Tibial artery (tissue), 4 donors: ENCODE data around the gene KCNMA1.

Experiments
- DNase-seq, 2 donors: peaks; one replicate each; pipeline ENCODE4 v3.0.0-alpha.2; 2019
- H3K27ac ChIP-seq, 2 donors: fragments of 200-600 bp; sonication (generic) in 1 of 2; 1 replicate in 1 of 2; 2 replicates in 1 of 2; pipeline ENCODE4 v1.5.1; 2018 to 2019; ENCODE audit warnings: mild to moderate bottlenecking in 1 of 2
- H3K27me3 ChIP-seq, 2 donors: fragments of 200-600 bp; sonication (generic) in 1 of 2; one replicate each; pipeline versions ENCODE4 v1.5.1 to v1.6.0; 2016 to 2019
- H3K36me3 ChIP-seq, 3 donors: fragments of 200-600 bp; sonication (generic) in 2 of 3; one replicate each; pipeline ENCODE4 v1.5.1; 2016 to 2019; ENCODE audit warnings: mild to moderate bottlenecking in 2 of 3
- H3K4me1 ChIP-seq, 4 donors: fragments of 200-600 bp; sonication (generic) in 2 of 4; 1 replicate in 3 of 4; 2 replicates in 1 of 4; pipeline ENCODE4 v1.5.1; 2016 to 2019
- H3K4me3 ChIP-seq, 2 donors: fragments of 200-600 bp; sonication (generic) in 1 of 2; 1 replicate in 1 of 2; 2 replicates in 1 of 2; pipeline ENCODE4 v1.5.1; 2018 to 2019; ENCODE audit warnings: mild to moderate bottlenecking in 2 of 2
- H3K9me3 ChIP-seq, 3 donors: fragments of 200-600 bp; sonication (generic) in 1 of 3; one replicate each; pipeline ENCODE4 v1.5.1; 2016 to 2019
- CTCF ChIP-seq, 2 experiments: fragments of 200-600 bp in 1 of 2; fragments of 450-650 bp in 1 of 2; IDR thresholded peaks; one replicate each; pipeline ENCODE4 v1.5.1; 2017 to 2019; ENCODE audit warnings: antibody characterized with exemption in 2 of 2, mild to moderate bottlenecking in 1 of 2, moderate library complexity in 1 of 2
- intact Hi-C: fragments of 100-400 bp; cut with DNase I; formaldehyde crosslinking; loops from one replicate; pipeline ENCODE4 v1.15.0; 2023; ENCODE audit warnings: low total_unique reads

The KCNMA1 gene

GRCh38 chr10:77036276-77036675 lies 601.3 kb downstream of the KCNMA1 start:
- no peak overlapping the region for H3K4me3 ChIP-seq
- peaks cover 0 to 12% (median 6%) of the 10 kb centered on the region in 4 donors for H3K4me1 ChIP-seq
- no peaks in the 10 kb centered on the region for H3K9me3 ChIP-seq
- no peak overlapping the region for H3K27ac ChIP-seq
- H3K36me3 ChIP-seq, result peaks cover 8 to 16% (median 10%) of the 10 kb centered on the region in 3 donors
- no peak for DNase-seq
- H3K27me3 ChIP-seq, result no peaks in the 10 kb centered on the region
- no peak for TF ChIP-seq CTCF (IDR thresholded peaks at IDR 0.05)
- intact Hi-C loops, result no loop called here

- Histone ChIP-seq H3K27me3 (no peaks in the 10 kb centered on the region), H3K4me1 (peaks cover 0 to 24% (median 12%) of the 10 kb centered on the region in 4 donors), H3K36me3 (peaks cover 8 to 16% (median 10%) of the 10 kb centered on the region in 3 donors), H3K9me3 (no peaks in the 10 kb centered on the region), H3K4me3 (no peak overlapping the region), H3K27ac (no peak overlapping the region)
- no peak for TF ChIP-seq CTCF (IDR thresholded peaks at IDR 0.05)
- no peak for DNase-seq
- intact Hi-C loops, result no loop called here
These were observed 602.8 kb downstream of the KCNMA1 start for GRCh38 chr10:77034795-77035194.

- no peak for DNase-seq
- H3K36me3 ChIP-seq, result peaks cover 7 to 14% (median 10%) of the 10 kb centered on the region in 3 donors
- H3K4me3 ChIP-seq, result no peak overlapping the region
- H3K9me3 ChIP-seq, result no peaks in the 10 kb centered on the region
- no peaks in the 10 kb centered on the region for H3K27me3 ChIP-seq
- H3K4me1 ChIP-seq, result peaks cover 0 to 26% (median 13%) of the 10 kb centered on the region in 4 donors
- intact Hi-C loops, result no loop called here
- no peak overlapping the region for H3K27ac ChIP-seq
- TF ChIP-seq CTCF (IDR thresholded peaks at IDR 0.05), result no peak
These were observed 603.4 kb downstream of the KCNMA1 start for GRCh38 chr10:77034240-77034639.

- no peaks in the 10 kb centered on the region for H3K36me3 ChIP-seq
- H3K27me3 ChIP-seq, result no peaks in the 10 kb centered on the region
- no peak for TF ChIP-seq CTCF (IDR thresholded peaks at IDR 0.05)
- H3K4me3 ChIP-seq, result no peak overlapping the region
- no peaks in the 10 kb centered on the region for H3K9me3 ChIP-seq
- peaks cover 0 to 21% (median 10%) of the 10 kb centered on the region in 4 donors for H3K4me1 ChIP-seq
- DNase-seq, result no peak
- no peak overlapping the region for H3K27ac ChIP-seq
- intact Hi-C loops, result no loop called here
These were observed 605.4 kb downstream of the KCNMA1 start for GRCh38 chr10:77032188-77032570.

GRCh38 chr10:77031531-77032187 lies 605.9 kb downstream of the KCNMA1 start:
- Histone ChIP-seq H3K27me3 (no peaks in the 10 kb centered on the region), H3K36me3 (no peaks in the 10 kb centered on the region), H3K27ac (no peak overlapping the region), H3K4me1 (peaks cover 0 to 18% (median 10%) of the 10 kb centered on the region in 4 donors), H3K9me3 (no peaks in the 10 kb centered on the region), H3K4me3 (no peak overlapping the region)
- TF ChIP-seq CTCF (IDR thresholded peaks at IDR 0.05), result no peak
- DNase-seq, result no peak
- intact Hi-C loops, result no loop called here
